GM12874 (cell line): ENCODE results near the gene BTBD16.

ENCODE experiments used
- CTCF ChIP-seq: IDR thresholded peaks from 2 replicates; pipeline ENCODE4 v1.5.1; 2011; ENCODE audit warnings: low read depth, mild to moderate bottlenecking, control low read depth, low read length, moderate library complexity; ENCODE audit not compliant: insufficient read depth

Gene BTBD16

DNA sequence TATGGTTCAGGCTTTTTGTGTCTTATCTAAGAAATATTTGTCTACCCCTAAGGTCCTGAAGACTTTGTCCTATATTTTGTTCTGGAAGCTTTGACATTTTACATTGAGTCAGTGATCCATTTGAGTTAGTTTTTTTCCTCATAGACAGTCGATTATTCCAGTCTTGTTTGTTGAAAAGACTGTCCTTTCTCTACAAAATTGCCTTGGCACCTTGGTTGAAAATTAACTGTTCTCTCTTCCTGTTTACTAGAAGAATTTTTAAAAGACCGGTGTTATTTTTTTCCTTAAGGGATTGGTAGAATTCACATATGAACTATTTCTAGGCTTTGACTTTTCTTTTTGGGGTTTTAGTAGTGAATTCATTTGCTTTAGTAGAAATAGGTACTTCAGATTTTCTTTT is 115.4 kb downstream of the BTBD16 start:
- no peak for TF ChIP-seq CTCF

GRCh38 chr10:122387572-122387971 is 116.5 kb downstream of the BTBD16 start:
- TF ChIP-seq CTCF, result no peak
